ENCODE results near the gene CEP295NL.
"Not testable (repeated sequence)": the region's sequence is repeated elsewhere in the genome, so short reads cannot be mapped to it uniquely, and the experiment has no call there.

Gene CEP295NL

DNA sequence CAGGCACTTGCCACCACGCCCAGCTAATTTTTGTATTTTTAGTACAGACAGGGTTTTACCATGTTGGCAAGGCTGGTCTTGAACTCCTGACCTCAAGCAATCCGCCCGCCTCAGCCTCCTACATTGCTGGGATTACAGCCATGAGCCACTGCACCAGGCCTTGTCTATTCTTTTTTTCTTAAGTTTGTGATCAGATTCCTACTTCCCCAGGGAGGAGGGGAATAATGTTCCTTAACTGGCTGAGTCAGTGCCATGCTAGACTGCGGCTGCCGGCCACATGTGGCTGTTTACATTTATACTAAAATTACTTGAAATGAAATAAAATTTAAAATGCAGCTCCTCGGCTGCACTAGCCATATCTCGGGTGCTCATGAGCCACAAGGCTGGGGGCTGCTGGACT, 34.6 kb downstream of the CEP295NL start:
- no peak for DNase-seq (ENCODE audit: low read depth in 4 of 4, low spot score in 1 of 4)

DNA sequence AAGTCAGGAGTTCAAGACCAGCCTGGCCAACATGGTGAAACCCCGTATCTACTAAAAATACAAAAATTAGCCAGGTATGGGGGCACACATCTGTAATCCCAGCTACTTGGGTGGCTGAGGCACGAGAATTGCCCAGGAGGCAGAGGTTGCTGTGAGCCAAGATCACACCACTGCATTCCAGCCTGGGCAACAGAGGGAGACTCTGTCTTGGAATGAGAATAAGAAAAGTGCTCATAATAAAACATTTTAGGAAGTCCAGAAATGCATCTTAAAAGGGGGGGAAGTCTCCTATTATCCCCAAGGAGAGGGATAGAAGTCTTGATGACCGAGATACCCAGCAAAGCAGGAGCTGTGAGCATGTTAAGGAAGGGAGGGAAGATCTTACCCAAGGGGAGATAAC, 36.0 kb downstream of the CEP295NL start:
- not testable (repeated sequence) for DNase-seq (ENCODE audit: low read depth in 4 of 4, low spot score in 1 of 4)

DNA sequence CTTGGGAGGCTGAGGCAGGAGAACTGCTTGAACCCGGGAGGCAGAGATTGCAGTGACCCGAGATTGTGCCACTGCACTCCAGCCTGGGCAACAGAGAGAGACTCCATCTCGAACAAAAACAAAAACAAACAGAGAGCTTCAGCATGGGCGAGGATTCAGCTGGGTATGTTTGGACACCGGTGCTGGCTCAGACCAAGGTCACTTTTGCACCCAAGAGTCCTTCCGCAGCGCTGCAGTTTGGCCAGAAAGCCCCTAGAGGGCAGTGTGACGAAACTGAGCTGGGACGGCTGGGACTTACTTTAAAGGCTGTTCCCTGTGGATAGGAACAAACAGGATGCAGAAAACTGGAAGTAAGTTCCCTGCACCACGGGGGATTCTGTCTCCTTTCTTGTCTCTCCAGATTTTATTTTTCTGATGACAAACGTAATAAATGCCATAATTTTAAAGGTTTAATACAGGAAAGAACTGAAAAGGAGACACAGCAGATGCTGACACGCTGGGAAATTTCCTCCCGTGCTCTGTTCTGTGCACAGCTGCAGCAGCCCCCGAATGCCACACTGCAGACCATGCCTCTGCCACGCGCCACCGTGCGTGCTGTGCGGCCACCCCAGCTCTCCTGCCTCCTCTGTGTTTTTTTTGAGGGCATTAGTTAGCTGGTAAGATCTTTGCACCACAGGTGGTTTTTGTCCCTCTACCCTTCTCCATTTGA, 37.2 kb downstream of the CEP295NL start:
- DNase-seq (ENCODE audit: low read depth in 4 of 4, low spot score in 1 of 4) = peak in 3 of 4 experiments; percentile 36 to 47 (median 42)

DNA sequence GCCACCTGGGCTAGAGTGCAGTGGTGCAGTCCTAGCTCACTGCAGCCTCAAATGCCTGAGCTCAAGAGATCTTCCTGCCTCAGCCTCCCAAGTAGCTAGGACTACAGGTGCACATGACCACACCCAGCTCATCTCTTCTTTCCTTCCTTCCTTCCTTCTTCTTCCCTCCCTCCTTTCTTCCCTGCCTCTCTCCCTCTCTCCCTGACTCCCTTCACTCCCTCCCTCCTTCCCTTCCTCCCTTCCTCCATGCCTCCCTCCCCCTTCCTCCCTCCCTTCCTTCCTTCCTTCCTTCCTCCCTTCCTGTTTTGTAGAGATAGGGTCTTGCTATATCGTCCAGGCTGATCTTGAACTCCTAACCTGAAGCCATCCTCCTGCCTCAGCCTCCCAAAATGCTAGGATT, 38.9 kb downstream of the CEP295NL start:
- no peak for DNase-seq (ENCODE audit: low read depth in 4 of 4, low spot score in 1 of 4)

DNA sequence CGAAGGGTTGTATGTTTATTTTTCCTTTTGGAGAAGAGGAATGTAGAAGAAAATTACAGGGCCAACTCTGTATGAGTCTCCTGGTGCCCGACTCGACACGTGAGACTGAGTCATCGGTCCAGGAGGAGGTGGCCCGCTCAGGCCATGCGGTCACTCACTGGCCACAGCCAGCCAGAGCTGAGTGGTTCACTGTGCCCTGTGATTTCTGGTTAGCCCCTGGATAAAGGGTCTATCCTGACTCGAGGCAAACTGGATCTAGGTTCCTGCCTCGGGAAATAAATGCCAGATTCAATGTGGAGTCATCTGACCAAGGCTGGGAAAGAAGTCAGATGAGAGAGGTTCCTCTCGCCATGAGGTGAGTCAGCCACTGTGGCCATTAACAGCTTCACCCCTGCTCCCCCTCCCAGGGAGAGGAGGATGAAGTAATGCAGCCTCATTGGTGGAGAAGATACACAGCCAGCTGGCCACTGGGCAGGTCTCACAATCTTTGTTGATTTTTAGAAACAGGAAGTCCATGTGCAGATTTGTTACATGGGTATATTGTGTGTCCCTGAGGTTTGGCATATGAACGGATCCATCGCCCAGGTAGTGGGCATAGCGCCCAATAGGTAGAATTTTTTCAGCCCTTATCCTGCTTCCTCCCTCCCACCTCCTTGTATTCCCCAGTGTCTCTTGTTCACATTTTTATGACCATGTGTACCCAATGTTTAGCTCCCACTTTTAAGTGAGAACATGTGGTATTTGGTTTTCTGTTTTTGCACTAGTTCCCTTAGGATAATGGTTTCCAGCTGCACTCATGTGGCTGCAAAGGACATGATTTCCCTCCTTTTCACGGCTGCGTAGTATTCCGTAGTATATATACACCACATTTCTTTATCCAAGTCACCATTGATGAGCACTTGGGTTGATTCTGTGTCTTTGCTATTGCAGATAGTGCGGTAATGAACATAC, 40.7 kb downstream of the CEP295NL start:
- no peak for DNase-seq (ENCODE audit: low read depth in 4 of 4, low spot score in 1 of 4)

DNA sequence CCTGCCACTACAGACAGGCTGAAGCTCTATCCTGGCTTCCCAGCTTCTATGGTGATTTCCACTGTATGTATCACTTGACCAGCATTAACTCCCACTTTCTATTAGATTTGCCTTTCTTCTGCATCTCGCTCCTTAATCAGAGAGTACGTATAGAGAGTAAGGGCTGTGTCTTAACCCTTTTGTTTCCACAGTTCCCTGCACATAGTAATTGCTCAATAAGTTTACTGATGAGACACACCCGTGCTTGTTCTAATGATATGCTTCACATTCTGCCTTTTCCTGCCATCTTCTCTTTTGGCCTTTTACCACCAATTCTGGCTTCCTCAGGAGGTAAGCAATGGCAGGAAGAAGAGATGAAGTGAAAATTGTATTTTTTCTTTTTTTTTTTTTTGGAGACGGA, 41.8 kb downstream of the CEP295NL start:
- DNase-seq (ENCODE audit: low read depth in 4 of 4, low spot score in 1 of 4) = no peak

DNA sequence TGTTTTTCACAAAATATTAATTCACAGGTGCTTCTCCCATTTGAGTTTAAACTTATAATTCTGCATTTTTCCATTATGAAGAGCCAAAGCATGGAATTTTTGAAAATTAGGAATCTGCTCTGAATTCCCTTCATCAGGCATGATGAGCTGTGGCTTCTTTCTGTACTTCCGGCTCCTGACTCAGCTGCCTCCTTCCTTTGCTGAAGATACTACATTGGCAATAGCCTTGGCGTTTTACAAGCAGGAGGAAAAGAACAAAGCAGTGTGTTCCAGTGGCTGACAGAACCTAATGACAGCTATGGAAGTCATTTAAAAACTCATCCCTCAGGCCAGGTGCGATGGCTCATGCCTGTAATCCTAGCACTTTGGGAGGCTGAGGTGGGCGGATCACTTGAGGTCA, 44.0 kb downstream of the CEP295NL start:
- no peak for DNase-seq (ENCODE audit: low read depth in 4 of 4, low spot score in 1 of 4)

DNA sequence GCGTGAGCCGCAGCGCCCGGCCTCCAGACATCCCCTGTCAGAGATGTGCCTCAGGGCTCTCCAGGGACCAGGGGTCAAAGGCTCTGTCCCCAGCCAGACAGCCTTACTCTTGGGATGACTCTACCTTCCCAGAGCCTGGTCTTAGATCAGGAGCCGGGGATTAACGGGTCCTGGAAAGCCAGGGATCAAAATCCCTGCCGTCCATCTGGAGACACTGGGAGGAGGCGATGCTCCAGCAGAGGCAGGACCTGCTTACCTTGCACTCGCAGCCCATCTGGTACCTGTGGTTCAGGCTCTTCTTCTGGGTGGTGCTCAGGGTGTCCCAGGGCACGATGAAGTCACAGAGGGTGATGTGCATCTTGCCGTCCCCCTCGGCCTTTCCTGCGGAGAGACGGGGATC, 45.7 kb downstream of the CEP295NL start:
- no peak for DNase-seq (ENCODE audit: low read depth in 4 of 4, low spot score in 1 of 4)

DNA sequence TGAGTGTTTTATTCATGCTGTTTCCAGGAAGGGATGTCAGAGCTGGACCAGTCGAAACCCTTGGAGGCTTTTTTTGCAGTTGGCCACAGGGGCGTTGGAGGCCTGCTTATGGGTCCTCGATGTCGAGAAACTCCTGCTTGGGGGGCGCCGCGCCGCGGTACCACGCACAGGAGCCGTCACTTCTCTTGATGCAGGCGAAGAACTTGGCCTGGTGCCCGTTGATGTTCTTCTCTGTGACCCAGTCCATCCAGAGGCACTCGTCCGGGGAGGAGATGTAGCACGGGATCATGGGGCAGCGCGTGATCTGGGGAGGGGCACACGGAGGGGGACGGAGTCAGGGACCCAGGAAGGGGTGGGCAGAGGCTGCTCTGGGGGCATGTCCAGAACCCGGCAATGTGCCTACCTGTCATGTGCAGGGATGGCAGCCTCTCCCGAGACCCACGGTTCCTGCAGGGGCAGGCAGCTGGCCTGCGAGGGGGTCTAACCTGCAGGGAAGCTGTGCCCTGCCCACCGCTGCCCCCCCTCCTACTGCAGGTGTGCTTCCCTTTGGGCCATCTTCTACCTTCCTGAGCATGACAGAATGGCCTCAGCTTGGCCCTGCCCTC, 47.3 kb downstream of the CEP295NL start:
- DNase-seq (ENCODE audit: low read depth in 4 of 4, low spot score in 1 of 4) = no peak

DNA sequence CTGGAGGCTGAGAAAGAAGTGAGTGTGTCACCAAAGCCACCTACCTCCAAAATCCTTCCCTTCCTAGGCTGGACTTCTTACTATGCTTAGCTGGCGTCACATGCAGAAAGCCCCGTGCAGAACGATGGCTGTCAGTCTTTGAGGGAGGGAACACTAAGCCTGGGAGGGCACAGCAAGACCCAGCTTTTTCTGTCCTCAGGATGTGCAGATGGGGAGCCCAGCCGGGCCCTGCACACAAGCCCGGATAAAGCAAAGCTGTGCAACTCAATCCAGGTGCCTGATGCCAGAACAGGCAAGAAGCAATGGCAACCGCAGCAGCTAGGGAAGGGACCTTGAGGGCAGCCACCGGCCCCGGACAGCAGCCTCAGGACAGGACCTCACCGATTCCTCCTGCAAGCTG, 48.5 kb downstream of the CEP295NL start:
- DNase-seq (ENCODE audit: low read depth in 4 of 4, low spot score in 1 of 4) = no peak

DNA sequence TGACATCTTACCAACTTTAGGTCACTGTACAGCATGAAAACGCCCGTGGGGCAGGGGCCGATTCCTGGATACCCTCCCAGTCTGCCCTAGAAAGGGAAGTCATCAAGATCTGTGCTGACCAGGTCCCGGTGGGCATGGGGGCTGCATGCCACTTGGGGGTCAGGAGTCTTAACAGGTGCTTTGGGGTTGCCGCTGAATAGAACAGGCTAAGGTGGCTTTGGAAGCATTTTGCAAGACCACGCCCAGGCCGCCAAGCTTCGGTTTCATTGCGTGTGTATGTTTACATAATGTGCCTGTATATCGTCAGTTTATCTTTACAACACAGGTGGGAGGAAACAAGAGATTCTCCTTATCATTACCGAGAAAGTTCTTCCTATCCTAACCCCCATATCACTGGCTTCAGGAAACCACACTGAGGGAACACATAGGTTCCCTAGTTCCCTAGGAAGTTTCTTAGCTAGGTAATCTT, 49.0 kb downstream of the CEP295NL start:
- DNase-seq (ENCODE audit: low read depth in 4 of 4, low spot score in 1 of 4) = no peak

DNA sequence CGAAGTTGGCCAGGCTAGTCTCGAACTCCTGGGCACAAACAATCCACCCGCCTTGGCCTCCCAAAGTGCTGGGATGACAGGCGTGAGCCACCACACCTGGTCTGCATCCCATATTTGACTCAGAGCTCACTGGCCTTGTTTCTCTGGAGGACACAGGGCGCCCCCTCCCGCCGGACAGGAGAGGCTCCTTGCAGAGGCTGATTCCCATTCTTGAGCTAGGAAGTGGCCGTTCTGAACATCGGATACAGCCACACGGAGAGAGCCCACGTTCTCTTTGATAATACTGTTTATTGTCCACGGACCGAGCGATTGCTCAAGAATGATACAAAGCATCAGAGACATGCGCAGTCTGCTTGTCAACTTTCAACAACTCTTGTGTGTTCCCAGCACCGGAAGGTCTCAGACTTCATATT, 50.3 kb downstream of the CEP295NL start:
- DNase-seq (ENCODE audit: low read depth in 4 of 4, low spot score in 1 of 4) = no peak

DNA sequence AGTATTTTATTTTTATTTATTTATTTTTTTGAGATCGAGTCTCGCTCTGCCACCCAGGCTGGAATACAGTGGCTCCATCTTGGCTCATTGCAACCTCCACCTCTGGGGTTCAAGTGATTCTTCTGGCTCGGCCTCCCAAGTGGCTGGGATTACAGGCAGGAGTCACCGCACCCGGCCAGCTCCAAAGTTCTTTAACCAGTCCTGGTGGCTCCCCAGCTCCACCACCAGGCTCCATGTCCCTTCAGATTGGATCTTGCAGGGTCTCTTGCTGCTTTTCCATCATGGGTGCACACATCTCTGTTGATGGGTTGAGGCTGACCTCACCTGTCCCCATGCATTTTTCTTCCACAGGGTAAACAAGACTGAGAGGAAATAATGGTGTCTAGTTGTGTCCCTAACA, 54.0 kb downstream of the CEP295NL start:
- no peak for DNase-seq (ENCODE audit: low read depth in 4 of 4, low spot score in 1 of 4)

DNA sequence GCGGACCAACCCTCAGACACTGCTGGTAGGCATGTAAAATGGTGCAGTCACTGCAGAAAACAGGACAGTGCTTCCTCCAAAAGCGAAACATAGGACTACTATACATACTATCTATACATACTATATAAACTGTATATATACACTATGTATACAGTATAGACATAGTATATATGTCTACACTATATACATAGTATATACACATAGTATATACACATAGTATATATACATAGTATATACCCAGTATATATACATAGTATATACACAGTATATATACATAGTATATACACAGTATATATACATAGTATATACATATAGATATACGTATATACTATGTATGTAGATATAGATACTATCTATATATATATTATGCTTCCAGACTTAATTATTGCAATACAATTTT, 55.9 kb downstream of the CEP295NL start:
- no peak for DNase-seq (ENCODE audit: low read depth in 4 of 4, low spot score in 1 of 4)

DNA sequence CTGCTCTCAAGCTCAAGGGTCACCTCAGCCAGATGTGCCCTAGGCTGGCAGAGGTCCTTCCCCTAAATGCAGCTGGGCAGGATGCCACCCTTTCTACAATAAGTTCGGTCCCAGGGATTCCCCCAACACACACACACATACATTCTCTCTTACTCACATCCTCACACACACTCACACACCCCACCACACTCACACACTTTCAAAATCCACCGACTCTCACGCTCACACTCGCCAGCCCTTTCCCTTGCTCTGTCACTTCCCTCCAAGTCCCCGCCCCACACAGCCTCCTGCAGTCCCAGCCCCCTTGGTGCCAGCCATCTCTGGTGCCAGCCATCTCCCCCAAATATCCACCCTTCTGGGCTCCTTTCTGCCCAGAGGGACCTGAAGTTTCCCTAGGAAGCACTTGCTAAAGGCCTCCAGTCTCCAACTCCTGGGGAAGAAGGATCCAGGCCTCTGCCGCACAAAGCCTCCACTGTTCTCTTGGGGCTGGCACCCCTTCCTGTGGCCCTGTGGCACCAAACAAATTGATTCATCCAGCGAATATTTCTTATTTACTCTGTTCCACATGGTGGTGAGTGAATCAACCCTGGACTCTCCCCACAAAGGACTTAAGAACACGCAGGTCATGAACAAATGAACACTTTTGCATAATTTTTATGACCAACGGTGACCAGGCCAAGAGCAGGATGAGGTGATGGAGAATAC, 58.5 kb downstream of the CEP295NL start:
- no peak for DNase-seq (ENCODE audit: low read depth in 4 of 4, low spot score in 1 of 4)

DNA sequence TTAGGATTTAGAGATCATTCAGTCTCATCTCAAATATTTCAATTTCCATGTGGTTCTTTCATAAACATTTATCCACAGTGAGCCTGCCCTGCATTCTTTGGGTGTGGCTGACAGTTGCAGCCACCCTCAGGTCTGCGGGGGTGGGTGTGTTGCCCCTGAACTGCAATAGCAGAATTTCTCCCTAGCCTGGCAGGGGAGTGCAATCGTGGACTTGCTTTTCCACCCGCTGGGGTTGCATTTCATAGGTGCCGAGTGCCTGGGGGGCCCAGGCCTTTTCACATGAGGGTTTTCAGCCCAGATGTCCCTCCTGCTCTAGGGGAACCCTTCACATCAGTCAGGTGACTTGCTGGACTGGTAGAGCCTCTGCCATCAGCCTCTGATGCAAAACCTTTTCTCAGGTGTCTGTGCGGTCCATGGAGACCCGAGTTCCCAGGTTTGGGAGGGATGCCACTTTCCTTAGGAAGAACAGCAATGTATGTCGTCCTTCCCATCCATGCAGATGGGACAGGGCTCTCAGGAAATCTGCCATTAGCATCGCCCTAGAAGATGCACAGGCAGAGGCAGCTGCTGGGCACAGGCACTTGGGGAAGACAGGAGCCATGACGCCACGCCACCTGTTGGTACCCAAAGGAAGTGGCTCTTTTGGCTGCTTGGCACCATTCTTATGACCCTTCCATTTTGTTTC, 60.0 kb downstream of the CEP295NL start:
- DNase-seq (ENCODE audit: low read depth in 4 of 4, low spot score in 1 of 4) = peak; percentile 11 to 37 (median 34)

DNA sequence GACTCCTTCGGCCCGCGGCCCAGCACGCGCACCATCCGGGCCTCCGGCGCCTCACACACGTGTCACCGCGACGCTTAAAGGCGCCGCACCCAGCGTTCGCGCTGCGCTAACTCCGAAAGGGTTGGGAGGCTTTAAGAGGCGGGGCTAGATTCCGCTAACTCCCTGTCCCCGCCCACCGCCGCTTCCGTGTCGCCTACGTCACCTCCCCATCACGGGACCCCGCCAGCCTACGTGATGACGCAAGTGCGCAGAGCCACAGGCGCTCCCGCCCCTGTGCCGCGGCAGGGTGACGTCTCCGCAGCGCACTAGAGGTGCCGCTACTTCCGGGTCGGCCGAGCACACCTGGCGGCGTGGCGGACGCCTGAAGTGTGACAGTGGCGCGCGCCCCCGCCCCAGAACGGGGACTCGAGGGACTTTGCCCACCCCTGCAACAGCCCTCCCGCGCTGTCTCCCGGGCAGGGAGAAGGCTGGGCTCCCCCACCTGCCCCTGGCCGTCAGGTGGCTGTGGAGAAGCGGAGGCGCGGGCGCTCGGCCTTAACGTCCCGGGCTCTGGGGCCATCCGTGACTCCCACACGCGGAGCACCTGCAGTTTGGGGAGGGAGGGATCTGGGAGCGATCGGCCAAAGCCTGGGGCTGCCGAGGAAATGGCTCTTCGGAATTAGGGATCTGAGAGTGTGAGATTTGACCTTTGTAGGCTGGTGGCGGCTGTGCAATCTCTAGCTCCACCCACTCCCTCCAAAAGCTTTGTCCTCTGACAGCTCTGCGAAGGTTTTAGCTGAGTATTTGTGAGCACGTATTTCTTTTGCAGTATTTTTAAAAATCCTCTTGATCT, 62.0 kb downstream of the CEP295NL start, which contains the start of gene USP36:
Gene USP36 (minus strand): TSS at position 35 of the 832 bp plus-strand sequence. CDS start 4,451 bp downstream, outside the sequence.
- peak; percentile 99 to 100 (median 100) for DNase-seq (ENCODE audit: low read depth in 4 of 4, low spot score in 1 of 4)
